Measurements from ENCODE around the gene P2RY11.

Gene P2RY11

DNA sequence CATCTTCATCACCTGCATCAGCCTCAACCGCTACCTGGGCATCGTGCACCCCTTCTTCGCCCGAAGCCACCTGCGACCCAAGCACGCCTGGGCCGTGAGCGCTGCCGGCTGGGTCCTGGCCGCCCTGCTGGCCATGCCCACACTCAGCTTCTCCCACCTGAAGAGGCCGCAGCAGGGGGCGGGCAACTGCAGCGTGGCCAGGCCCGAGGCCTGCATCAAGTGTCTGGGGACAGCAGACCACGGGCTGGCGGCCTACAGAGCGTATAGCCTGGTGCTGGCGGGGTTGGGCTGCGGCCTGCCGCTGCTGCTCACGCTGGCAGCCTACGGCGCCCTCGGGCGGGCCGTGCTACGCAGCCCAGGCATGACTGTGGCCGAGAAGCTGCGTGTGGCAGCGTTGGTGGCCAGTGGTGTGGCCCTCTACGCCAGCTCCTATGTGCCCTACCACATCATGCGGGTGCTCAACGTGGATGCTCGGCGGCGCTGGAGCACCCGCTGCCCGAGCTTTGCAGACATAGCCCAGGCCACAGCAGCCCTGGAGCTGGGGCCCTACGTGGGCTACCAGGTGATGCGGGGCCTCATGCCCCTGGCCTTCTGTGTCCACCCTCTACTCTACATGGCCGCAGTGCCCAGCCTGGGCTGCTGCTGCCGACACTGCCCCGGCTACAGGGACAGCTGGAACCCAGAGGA, 2.6 kb downstream of the P2RY11 start:
- no peak for DNase-seq (ENCODE audit: low read depth)
- H3K4me3 ChIP-seq (ENCODE audit: low read length), result no peak overlapping the region
- TF ChIP-seq, protein P1, sequence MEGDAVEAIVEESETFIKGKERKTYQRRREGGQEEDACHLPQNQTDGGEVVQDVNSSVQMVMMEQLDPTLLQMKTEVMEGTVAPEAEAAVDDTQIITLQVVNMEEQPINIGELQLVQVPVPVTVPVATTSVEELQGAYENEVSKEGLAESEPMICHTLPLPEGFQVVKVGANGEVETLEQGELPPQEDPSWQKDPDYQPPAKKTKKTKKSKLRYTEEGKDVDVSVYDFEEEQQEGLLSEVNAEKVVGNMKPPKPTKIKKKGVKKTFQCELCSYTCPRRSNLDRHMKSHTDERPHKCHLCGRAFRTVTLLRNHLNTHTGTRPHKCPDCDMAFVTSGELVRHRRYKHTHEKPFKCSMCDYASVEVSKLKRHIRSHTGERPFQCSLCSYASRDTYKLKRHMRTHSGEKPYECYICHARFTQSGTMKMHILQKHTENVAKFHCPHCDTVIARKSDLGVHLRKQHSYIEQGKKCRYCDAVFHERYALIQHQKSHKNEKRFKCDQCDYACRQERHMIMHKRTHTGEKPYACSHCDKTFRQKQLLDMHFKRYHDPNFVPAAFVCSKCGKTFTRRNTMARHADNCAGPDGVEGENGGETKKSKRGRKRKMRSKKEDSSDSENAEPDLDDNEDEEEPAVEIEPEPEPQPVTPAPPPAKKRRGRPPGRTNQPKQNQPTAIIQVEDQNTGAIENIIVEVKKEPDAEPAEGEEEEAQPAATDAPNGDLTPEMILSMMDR (conservative IDR thresholded peaks at IDR 0.05; ENCODE audit: low read length), result no peak

DNA sequence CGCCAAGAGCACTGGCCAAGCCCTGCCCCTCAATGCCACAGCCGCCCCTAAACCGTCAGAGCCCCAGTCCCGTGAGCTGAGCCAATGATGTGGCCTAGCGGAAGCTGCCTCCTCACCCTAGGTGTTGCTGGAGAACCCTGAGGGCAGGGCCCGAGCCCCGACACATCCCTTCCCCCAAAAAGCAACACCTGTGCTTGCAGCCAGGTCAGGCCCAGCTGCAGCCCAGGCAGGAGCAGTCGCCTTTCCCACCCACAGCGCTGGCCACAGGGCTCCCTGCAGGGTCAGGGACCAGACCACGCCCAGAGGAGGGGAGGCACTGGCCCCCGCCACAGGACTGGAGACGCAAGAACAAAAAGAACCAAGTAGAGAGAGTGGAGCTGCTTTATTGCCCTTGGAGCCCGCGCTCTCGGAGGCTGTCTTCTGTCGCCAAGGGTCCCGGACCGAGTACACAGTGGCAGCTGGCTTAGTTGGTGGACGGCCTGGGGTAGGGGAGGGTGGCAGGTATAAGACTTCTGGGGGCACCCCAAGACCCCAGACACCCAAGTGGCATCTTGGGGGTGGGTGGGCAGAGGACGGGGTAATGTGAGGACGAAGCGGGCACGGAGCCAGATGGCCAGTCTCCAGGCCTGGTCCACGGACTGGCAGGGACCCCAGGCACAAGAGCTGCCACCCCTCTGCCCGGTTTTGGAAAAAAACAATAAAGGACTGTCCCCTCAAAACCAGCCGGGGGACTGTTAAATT, 3.3 kb downstream of the P2RY11 start:
- TF ChIP-seq, protein P1 (conservative IDR thresholded peaks at IDR 0.05; ENCODE audit: low read length), result no peak
- no peak overlapping the region for H3K4me3 ChIP-seq (ENCODE audit: low read length)
- no peak for DNase-seq (ENCODE audit: low read depth)

DNA sequence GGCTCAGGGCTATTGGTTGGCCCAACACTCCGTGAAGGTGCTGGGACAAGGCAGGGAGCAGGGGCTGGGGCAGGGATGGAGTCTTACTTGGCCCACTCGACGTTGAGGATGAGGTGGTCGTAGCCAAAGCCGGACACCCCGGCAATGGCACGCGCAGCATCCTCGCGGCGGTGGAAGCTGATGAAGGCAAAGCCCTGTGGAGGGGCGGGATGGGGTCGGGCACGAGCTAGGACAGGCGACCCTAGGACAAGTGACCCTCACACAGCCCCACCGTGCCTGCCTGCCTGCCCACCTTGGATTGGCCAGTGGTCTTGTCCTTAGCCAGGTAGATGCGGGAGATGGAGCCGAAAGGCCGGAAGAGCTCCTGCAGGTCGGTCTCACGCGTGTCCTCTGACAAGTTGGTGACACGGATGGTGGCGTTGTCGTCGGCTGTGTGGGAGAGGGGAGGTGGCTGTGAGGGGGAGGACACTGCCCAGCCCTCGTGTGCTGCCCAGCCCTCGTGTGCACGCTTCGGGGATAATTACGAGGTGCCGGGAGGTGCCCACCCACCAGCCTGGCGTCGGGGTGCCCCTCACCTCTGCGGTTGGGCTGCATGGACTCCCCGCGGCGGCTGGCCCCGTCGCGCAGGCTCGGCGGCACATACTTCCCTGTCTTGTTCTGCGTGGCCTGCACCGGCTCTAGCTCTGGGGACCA, 4.0 kb downstream of the P2RY11 start:
- TF ChIP-seq, protein P1 (conservative IDR thresholded peaks at IDR 0.05; ENCODE audit: low read length), result no peak
- no peak overlapping the region for H3K4me3 ChIP-seq (ENCODE audit: low read length)
- DNase-seq (ENCODE audit: low read depth), result no peak

DNA sequence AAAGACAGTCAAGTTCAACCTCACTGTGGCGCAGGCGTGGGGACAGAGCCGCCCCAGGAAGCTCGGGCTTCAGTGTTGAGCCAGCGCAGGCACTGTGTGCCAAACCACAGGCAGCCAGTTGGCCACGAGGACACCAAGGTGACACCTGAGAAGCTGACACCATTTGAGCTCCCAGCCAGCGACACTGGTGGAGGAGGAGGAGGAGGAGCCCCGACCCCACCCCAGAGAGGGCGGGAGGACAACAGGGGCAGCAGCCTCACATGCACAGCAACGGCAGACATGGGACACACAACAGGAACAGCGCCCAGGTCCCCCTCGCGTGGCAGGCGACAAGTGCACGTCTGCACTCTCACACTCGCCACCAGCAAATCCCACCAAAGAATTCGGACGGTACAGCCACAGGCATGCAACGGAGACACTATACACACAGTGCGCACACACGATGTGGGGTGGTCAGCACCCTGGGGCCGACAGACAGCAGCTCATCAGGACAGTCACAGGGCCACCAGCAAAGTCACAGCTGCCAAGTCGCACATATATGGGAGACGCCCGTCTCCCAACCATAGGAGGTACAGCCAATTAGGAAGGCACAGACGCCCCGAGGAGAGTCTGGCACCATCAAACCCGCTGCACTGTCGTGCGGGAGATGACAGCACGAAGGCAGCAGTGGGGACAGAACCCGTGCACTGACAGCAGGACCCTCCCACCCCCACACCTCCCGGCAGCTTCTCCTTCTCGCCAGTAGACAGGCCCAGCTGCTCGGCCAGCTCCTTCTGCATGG, 4.8 kb downstream of the P2RY11 start:
- DNase-seq (ENCODE audit: low read depth), result no peak
- H3K4me3 ChIP-seq (ENCODE audit: low read length), result no peak overlapping the region
- TF ChIP-seq, protein P1 (conservative IDR thresholded peaks at IDR 0.05; ENCODE audit: low read length), result no peak

DNA sequence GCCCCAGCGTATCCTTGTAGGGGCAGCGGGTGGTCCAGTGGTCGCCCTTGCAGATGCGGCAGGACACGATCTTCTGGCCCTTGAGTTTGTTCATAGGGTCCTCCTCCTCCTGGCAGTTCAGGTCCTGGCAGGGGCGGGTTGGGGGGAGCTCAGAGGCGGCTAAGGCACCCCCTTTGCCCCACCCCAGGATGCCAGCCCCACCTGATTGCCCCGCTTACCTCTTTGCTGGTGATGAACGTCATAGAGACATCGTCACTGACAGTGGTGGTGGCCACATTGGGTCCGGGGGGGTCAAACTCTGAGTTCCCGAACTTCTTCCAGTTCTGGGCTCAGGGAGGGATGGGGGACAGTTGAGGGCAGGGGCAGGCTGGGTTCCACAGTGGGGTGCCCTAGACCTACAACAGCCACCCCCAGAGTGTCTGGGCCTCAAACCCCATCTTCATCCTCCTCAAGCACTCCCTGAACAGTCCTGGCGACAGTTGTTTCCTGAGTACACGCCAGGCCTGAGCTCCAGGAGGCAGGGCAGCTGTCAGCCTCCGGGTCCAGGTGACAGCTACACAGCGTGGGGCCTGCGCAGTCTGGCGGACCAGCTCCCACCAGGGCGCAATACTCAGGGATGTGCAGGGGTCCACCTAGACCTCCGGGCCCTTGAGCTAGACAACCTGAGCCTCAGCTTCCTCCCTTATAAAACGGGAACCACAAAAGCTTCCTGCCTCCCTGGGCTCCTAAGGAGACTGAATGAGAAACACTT, 5.5 kb downstream of the P2RY11 start:
- TF ChIP-seq, protein P1 (conservative IDR thresholded peaks at IDR 0.05; ENCODE audit: low read length), result no peak
- no peak overlapping the region for H3K4me3 ChIP-seq (ENCODE audit: low read length)
- no peak for DNase-seq (ENCODE audit: low read depth)

DNA sequence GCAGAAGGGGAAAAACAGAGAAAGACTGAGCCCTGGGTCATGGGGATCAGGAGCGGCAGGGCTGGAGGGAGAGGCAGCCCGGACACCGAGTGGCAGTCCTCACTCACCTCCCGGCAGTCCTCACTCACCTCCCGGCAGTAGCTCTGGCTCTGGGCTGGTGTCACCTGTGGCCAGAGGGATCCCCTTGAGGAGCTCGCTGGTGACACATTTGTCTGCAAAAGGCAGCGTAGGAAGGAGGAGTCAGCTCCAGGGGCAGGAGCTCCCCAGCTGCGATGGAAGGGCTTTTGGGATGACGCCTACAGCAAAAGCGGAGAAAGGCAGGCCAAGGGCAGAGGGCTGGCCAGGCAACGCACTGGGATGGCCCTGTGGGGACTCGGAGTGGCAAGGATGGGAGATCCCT, 7.5 kb downstream of the P2RY11 start:
- H3K4me3 ChIP-seq (ENCODE audit: low read length), result peak overlapping the region; percentile 95
- peak; percentile 17 for DNase-seq (ENCODE audit: low read depth)
- TF ChIP-seq, protein P1 (conservative IDR thresholded peaks at IDR 0.05; ENCODE audit: low read length), result no peak
